ENCODE results near the gene KRT4.
"Not testable (repeated sequence)": the region's sequence is repeated elsewhere in the genome, so short reads cannot be mapped to it uniquely, and the experiment has no call there.

Gene KRT4

DNA sequence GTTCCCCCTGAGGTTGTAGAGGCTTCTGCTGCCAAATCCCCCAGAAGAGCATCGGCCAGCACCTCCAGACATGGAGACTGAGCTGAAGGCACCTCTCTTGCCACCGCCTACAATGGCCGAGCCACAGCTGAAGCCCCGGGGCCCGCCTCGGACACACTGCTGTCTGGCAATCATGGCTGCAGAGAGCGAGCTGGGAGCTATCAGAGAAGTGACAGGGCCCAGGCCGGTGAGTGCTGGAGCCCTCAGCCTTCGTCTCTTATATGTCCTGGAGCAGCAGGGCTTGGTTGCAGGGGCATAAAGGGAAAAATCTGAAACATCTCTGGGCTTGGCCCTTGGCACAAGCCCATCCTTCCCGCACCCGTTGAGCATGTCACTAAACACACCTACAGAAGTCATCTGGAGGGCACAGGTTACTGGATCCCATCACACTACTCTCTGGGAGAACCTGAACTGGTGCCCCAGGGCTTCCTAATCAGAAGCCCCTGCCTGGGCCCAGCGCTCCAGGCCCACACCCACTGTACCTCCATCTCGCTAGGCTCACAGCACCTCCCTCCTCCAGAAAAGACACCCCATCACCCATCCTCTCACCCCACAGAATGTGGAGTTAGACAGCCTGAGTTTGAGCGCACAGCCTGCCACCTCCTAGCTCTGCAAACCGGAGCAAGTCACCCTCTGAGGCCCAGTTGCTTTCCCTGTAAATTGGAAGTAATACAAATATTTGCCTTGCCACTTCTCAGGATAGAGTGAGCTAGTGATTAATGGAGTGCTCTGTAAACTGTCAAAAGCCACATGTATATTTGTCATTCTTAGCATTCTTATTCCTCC lies at the start of gene KRT4:
KRT4 (minus strand) TSS at position 232 of the 825 bp plus-strand sequence; CDS start at position 174, 58 bp downstream.
- no peak for DNase-seq

DNA sequence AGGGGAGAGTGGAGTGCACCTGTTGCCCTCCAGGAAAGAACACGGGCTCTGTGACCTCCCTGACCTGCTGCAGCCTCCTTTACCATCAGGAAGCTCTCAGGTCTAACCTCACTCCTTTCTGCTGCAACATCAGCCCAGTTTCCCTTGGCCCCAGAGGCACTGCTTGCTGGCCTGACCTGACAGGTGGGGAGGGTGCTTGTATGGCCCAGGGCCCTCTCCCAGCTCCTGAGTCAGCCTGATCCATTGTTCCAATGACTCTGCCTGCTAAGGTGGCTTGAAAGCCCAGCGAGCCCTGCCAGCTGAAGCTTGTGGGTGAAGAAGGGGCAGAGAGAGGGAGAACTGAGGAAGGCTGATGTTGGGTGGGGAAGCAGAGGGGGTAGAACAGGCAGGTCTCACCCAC lies 48.1 kb upstream of the KRT4 start:
- DNase-seq, result no peak

DNA sequence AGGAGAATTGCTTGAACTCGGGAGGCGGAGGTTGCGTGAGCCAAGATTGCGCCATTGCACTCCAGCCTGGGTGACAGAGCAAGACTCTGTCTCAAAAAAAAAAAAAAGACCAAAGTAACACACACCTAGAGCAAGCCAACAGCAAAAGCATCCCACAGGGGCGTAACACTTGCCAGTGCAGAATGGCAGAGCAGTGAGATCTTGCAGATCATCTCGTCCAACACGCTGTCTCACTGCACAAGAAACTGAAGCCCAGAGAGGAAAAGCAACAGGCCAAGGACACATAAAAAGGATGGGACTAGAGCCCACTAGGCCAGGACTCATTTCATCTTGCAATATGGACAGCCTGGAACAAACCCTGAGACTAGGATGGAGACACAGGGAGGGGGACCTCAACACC lies 47.6 kb upstream of the KRT4 start:
- DNase-seq, result no peak

DNA sequence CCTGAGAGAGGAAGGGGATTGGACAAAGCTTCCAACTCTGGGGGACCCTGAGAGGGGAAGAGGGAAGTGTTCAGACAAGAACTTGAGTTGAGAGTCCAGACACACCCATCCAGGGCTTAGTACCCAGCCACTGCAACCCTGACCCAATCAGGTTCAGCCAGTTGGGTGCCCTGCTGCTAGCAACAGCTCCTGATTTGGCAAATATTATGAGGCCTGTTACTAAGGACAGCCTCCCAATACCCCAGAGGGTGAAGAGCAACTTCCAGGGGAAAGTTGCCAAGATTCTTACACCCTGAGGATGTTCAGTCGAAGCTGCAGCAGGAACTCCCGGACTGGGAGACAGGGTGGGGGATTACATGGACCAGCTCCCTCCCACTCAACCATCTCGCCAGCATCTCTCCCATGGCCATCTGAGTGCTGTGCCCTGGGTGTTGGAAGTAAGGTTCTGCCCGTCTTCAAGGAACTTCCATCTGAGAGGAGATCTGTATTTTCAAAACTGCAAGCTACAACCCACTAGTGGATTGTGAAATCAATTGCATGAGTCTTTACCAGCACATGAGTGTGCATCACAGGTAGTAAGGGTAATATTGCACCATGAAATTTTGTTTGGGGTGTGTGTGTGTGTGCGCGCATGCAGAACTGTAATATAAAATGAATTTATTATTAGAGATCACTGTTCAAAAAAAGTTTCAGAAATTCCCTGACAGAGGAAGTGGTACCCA lies 46.3 kb upstream of the KRT4 start:
- DNase-seq, result no peak

DNA sequence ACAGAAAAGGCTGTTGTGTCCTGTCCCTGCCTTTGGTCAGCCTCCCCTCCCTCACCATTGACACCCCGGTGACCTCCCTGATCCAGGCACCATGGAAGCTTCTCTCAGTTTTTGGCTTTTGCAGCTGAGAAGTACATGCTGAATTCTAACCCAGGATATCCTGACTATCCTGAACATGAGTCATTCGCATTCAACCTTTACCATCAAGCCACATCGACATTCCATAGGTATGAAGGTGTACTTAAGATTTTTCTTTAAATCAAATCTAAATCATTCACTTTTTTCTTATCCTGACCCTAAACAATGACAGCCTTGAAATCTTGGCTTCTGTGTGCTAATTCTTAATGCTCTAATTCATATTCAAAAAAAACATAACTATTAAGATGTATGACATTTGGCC lies 43.6 kb upstream of the KRT4 start:
- no peak for DNase-seq

DNA sequence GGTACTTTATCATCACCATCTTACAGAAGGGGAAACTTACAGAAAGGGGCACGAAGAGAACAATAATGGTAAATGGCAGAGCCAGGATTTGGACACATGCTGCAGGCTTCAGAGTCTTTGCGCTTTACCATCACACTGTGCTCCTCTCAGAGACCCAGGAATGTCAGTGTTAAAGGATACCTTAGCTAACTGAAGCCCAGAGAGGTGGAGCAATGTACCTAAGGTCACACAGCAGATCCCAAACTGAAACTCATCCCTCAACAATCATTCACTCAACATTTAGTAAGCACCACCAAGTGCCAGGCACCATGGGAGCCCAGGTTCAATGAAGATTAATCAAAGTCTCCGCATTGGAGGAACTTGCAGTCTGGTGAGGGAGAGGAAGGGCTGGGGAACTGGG lies 42.9 kb upstream of the KRT4 start:
- DNase-seq, result no peak

DNA sequence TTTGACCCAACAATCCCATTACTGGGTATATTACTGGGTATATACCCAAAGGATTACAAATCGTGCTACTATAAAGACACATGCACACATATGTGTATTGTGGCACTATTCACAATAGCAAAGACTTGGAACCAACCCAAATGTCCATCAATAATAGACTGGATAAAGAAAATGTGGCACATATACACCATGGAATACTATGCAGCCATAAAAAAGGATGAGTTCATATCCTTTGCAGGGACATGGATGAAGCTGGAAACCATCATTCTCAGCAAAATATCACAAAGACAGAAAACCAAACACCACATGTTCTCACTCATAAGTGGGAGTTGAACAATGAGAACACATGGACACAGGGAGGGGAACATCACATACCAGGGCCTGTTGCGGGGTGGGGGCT lies 42.2 kb upstream of the KRT4 start:
- DNase-seq, result not testable (repeated sequence)

DNA sequence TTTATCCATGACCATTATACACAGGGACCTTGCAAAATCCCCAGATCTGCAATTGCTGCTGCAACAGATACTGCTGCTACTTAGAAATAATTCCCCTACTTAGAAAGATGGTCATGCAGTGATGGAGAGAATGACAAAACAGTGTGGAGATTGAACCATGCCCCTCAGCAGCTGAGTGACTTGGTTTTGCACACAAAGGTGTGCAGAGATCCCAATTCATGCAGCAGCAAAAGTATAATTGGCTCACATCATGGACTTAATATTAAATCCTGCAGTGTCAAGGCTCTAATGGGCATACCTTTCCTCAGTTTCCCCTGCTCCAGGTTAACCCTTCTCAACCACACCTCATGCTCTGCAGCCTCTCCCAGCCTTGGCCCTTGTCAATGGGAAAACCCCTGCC lies 37.9 kb upstream of the KRT4 start:
- no peak for DNase-seq

DNA sequence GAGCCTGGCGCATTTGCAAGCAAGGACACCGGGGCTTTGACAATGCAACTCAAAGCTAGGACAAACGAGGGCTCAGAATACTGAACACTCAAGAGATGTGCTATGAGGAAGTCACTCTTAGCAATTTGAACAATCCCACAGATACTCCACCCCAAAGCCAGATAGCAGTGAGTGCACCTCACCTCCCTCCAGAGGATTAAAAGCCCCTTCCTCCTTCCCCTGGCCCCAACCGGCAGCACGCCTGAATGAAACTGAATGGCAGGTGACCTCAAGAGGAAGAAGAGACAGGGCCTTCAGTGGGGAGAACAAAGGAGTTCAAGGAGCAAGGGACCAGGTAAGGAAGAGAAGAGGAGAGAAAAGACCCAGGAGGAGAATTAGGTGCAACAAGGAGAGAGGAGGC lies 36.8 kb upstream of the KRT4 start:
- DNase-seq, result no peak

DNA sequence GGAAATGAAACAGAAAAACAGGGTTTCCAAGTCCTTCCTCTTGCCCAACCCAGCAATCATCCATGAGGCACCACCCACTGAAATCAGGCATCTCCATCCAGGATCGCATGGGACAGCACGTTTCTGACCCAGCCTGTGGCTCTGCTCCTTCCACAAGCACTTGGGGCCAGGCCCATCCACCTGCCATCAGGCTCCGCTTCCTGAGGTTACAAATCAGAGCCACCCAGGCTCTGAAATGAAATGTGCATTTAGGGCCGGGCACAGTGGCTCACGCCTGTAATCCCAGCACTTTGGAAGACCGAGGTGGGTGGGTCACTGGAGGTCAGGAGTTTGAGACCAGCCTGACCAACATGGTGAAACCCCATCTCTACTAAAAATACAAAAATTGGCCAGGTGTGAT lies 35.6 kb upstream of the KRT4 start:
- DNase-seq, result no peak

DNA sequence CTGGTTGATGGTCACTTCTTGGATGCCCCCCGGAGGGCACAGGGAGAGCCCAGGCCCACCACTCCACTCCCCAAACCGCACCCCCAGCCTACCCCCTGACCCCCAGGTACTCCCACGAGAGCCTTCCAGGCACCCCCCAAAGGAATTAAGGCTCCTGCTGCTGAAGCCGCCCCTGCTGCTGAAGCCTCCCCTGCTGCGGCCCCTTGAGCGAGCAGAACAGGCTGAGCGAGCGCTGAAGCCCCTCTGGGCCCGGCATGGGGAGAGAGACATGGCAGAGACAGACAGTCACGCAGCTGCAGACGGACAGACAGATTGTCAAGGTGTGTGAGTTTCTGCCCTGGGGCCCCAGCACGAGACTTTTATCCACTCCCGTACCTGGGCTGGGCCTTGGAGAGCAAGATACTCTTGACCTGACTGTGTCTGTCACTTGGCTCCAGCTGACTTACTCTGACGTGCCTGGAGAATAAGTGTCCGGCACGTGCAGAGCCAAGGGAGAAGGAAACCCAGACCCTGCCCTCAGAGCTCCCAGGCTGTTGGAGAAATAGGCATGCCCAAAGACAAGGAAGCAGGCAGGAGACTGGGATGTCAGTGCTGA lies 34.8 kb upstream of the KRT4 start, which contains the start of gene KRT78:
KRT78 (minus strand) TSS at position 334 of the 595 bp plus-strand sequence; CDS start at position 270, 64 bp downstream.
- DNase-seq, result no peak

DNA sequence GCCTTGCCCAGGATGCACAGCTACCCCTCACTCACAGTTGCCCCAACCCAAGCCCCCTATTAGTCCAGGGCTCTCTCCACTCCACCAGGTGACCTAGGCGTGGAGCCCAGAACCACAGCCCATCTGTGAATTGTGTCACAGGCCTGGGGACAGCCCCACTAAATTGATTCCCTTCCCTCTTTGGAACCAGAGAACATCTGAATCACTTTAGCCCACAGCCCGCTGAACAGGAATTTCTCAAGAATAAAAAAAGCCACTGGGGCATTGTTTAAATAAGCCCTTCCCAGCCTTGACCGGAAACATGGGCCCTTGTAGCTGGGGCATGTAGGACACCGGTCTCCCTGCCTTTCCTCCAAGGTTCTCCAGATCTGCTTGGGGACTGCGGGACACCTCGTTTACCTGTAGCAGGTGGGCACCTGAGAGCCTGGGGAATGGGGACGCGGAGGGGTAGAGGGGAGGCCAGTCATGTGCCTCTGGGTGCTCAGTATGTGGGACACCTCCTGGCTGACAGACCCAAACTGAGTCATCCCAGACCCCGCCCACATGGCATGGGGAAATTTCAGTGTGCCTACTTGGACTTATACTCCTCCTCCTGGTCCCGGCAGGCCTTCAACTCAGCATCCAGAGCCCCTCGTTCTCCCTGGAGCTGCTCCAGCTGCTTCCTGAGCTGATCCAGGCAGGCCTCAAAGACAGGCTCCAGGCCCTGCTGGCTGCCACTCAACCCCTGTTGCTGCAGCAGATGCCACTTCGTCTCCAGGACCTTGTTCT lies 33.6 kb upstream of the KRT4 start:
- DNase-seq, result no peak

DNA sequence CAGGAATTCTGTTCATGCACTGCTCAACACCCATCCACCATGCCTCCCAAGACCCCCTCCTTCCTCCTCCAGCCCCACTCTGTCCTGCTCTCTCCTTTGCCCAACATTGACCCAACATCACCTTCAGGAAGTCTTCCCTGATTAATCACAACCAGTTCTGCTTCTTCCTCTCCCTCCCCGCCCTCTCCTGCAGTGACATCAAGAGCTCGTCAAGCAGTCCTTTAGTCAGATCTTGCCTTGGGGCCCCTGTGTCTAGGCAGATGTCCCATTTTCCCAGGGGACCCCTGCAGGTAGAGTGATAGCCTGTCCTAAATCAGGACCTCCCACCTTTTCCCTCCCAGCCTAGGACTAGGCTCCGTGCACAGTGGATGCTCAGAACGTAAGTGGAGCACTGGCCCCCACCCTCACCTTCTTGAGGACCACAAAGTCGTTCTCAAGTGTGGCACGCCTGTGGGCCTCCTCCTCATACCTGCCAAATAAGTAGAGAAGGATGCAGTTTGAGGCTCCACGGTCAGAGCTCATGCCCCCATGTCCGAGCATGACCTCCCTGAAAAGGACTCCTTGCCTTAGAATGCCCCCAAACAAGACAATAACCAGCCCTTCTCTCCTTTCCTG lies 32.5 kb upstream of the KRT4 start:
- DNase-seq, result no peak

DNA sequence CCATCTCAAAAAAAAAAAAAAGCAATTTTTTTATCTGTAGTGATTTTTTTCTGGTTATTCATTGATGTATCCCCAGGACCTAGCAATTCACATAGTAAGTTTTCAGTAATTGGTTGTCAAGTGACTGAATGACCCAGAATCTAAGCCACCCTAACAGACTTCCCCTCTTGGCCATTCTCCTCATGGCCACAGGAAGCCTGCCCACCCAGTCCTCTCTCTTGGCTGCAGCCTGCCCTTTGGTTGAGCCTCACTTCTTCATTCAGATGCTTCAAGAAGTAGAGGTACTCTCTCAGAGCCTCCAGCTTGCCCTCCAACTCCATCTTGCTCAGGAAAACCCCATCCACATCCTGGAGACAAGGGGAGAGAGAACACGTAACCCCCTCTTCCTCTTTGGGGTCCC lies 32.0 kb upstream of the KRT4 start:
- DNase-seq, result no peak

DNA sequence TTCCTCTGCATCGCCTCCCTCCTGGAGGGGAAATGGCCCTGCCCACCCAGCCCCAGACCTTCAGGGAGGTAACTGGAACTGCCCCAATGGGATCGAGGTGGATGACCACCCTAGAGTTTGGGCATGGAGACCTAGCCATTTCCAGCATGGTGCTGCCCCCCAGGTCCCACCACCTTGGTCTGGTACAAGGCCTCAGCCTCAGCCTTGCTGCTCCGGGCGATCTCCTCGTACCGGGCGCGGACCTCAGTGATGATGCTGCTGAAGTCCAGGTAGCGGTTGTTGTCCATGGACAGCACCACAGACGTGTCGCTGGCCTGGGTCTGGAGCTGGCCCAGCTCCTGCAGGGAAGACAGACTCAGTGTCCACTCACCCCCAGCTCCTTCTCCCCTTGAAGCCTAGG lies 30.5 kb upstream of the KRT4 start:
- DNase-seq, result no peak

DNA sequence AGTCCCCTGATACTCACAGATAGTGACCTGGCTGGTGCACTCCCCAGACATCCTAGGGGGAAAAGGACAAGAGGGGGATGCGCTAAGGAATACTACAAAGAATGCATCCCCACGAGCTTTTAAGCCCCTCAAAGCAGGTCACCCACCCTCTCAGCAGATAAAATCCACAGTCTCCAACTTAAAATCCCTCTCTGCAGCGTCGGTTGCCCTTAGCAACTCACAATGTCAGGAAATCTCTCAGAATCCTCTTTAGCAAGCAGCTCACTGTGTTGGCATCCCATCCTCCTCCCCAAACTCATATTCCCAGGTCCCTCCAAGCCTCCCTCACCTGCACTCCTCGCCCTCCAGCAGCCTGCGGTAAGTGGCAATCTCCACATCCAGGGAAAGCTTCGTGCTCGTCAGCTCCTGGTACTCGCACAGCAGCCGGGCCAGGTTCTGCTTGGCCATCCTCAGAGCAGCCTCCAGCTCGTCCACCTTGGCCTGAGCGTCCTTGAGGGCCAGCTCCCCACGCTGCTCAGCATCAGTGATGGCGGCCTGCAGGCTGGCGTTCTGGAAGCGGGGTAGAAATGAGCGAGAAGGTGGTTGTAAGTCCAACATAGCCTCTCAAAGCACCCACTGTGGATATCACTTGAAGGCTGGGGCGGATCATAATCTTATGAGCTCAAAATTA lies 25.7 kb upstream of the KRT4 start:
- DNase-seq, result no peak

DNA sequence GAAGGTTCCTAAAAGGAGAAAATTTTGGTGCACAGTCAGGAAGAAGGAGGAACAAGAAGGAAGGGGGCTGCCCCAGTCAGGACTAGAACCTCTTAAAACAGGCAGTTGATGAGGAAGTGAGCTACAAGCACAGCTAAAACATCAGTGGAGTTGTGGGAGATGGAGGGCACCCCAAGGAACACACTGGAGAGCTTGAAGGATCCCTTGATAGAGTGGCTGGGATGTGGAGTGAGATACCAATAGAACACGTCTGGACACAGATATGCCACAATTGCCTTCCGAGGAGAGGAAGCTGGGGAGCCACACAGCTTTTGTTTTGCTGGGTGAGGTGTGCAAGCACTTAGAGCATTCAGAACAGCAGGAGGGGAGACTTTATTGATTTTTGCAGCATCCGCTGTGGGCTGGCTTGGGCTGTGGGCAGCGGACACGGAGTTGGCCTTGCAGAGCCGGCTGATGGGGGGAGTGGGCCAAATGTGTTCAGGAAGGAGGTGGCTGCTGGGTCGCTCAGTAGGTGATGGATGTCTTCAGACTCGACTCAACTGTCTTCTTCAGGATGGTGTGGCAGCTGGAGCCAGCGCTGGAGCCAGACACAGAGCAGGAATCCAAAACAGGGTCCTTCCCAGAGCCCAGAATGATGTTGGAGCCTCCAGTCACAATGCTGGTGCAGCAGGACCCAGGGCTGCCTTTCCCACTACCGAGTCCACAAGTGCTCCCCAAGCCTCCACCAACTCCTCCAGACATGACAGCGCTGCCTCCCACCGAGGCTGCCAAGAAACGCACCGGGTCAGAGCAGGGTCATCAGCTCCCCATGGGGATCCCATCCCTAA lies 24.9 kb upstream of the KRT4 start:
- DNase-seq, result no peak

DNA sequence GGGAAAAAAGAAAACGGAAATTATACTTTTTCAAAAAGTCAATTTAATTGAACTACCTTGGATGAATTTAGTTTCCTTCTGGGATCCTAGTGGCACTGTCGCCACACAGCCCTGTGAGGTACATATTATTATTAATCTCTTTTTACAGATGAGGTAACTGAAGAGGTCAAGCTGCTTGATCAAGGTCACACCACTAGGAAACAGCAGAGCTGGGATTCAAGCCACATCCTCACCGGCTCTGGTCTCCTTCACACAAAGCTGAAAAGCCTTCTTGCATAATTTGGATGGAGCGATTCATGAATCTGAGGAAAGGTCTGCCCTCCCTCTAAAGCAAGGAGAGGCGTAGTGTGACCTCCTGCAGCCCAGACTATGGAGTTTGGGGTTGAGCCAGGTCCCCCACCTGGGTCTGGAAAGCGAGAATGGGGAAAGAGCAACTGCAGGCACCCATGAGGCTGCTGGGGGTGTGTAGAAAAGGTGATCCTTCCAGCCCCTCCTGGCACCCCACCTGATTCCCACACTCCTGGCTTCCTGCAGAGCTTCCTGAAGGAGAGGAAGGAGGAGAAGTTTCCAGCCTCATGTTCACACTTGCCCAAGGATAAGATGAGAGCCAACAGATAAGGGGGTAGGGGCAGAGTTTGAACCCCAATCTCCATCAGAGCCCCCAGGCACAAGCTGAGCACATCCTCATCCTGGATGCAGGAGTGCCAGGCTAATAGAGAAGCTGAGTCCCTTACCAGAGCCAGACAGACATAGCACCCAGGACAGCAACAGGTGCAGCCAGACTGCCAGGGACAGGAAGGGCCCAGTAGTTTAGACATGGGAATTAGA lies 24.1 kb upstream of the KRT4 start:
- DNase-seq, result no peak

DNA sequence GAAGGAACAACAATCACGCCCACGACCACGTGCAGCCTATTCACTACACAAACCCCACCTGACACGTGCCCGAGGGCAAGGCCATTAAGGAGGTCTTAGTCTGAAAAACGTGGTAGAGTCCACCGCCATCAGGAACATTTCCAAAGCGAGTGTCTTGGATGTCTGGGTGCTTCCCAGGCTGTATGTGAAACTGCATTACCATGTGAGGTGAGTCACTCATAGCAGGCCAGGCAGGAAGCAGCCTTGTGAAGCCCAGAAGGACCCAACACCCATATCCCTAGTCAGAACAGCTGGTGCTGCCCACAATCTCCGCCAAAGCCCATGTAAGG lies 23.5 kb upstream of the KRT4 start:
- no peak for DNase-seq
